HG03280 (cell line): ENCODE measurements around the gene BICD1.
A peak's percentile ranks its signal among the peaks of the same experiment; 100 is the strongest.

ENCODE experiments used
- ATAC-seq: cut with Tn5 transposase; IDR thresholded peaks from one replicate; pipeline ENCODE4 v1.9.1; 2021; ENCODE audit warnings: mild to moderate bottlenecking, moderate library complexity; ENCODE audit not compliant: unreplicated experiment

The BICD1 gene

DNA sequence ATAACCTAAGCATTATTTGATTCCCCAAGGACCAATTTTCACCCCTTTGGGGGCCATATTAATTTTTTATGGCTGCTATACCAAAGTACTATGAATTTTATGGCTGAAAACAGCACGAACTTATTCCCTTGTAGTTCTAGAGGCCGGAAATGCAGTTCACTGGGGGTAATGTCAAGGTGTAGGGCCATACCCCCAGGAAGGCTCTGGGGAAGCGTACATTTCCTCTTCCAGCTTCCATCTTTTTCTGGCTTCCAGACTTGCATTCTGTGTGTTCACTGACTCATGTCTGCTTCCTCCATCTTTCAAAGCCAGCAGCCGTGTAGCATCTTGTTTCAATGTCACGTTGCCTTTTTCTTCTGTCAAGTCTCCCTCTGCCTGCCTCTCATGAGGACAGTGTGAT is 133.5 kb downstream of the BICD1 start:
- ATAC-seq, result no peak

DNA sequence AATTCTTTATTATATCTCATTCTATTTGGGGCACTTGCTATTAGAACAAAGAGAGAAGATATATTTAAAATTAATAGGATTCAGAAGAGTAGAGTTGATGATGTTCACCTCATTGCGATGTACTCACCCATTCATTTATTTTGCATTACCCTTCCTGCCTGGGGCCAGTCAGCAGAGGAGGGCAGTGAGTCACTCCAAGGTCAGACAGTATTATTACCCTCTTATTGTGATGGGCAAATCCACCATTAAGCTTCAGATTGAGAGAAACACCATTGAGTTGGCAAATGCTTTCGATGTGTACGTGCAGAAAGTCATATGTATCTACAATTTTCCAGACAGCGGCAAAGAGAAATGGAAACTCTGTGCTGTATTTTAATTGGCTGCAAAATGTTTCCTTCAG is 134.2 kb downstream of the BICD1 start:
- no peak for ATAC-seq

DNA sequence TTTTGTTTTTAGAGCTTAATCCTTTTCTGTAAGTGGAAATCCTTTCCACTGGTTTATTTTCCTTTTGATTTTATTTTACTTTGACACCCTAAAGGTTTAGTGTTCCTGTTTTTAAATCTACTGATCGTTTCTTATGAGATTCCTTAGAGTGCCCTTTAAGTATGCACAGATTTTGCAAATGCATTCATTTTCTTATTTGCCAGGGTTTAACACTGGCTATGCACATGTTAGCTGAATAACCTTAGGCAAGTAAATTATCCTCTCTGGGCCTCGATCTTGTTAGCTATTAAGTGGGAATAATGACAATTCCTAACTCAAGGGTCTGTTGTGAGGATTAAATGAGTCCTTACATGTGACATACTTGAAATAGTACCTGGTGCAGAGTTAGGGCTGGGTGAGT is 136.0 kb downstream of the BICD1 start:
- ATAC-seq, result no peak

DNA sequence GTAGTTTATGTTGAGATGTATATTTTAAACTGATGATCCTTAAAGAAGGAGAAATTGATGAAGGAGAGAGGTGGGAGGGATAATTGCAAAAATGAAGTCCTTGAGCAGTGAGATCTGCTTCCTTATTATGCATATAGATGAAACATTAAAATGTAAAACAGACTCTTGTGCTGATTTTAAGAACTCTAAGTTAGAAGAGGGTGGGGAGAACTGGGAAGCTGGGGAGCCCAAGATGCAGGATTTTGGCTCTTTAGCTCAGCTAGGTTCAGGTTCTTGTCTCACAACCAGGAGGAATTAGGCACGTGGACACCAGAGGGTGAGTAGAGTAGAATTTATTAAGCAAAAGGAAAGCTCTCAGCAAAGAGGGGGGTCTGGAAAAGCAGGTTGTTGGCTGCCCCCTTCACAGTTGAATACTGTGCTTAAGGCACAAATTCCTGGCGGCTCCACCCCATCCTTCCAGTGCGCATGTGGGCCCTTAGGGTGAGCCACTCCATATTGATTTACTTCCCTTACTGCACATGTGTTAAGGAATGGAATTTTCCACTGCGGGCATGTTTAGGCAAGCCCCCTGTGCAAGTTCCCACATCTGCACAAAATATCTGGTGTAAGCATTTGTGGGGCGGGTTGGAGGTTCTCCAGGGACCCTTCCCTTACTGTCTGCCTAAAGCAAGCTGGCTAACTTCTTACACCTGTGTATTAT is 141.9 kb downstream of the BICD1 start:
- ATAC-seq, result no peak

DNA sequence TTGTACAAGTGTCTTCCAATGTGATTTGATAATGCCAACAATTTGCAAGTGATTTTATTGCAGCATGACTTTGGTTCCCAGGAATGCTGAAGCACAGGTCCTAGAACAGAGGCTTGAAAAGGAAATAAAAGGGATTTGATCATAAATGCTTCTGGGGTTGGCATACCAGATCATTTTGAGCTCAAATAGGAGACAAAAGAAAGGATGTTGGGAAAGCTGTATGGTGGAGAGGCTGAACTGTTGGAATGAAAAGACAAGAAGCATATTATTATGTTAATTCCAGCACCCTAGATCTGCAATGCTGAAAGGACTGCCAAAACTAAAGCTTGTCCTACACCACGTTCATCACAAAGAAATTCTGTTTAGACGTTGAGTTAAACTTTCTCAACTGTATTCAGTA is 143.1 kb downstream of the BICD1 start:
- no peak for ATAC-seq

DNA sequence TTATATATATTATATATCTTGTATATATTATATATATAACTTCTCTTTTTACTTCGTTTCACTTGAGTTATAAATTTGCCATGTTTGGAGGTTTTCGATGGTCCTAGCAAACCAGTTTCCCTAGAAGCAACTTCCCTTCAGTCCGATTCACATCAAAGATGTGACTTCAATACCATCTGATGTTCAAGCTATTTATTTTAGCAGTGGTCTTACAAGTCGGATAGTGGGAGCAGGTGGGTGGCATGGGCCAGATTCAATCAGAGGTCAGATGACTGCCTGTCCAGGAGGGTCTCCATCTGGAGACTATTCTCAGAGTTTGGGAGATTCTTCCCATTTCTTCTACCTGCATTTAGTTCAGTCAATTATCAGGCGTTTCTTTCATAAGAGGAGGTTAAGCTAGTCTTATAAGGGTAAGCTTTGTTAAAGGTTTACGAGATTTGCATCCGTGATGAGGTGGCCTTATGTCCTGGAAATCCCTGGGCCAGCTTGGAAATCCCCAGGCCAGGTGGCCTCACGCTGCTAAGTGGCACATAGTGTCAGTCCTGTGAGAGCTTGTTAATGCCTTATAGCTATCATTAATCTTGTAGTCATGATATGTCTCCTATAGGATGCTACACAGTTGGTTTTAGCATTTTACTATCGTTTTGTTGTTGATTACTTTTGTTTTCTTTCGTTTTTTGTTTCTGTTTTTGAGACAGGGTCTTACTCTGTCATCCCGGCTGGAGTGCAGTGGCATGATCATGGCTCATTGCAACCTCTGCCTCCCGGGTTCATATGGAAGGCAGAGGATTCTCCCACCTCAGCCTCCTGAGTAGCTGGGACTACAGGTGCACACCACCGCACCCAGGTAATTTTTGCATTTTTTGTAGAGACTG is 145.8 kb downstream of the BICD1 start:
- ATAC-seq, result peak; percentile 74

DNA sequence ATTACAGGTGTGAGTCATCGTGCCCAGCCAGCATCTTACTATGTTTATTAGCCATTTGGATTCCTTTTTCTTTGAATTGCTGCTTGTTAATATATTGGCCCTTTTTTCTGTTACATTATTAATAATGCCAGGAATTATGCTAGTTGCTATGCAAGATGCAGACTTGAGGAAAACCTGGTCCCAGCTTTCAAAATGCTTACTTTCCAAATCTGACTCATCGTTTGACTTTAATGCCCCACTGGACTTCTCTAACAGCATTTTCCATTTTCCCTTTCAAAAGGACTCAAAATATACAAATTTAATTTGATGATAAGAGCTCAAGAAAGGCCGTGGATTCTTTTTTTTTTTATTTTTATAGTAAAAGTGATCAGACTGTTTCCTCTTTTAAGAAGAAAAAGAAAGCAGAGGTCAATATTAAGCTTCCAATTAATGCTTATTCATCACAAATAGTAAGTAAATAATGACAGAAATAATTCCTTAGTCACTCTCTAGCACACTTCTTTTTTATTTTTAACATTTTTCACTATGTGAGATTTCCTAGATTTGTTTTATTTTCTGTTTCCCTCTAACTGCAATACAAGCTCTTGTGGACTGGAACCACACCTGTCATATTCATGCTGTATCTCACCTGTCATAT is 146.6 kb downstream of the BICD1 start:
- ATAC-seq, result no peak

DNA sequence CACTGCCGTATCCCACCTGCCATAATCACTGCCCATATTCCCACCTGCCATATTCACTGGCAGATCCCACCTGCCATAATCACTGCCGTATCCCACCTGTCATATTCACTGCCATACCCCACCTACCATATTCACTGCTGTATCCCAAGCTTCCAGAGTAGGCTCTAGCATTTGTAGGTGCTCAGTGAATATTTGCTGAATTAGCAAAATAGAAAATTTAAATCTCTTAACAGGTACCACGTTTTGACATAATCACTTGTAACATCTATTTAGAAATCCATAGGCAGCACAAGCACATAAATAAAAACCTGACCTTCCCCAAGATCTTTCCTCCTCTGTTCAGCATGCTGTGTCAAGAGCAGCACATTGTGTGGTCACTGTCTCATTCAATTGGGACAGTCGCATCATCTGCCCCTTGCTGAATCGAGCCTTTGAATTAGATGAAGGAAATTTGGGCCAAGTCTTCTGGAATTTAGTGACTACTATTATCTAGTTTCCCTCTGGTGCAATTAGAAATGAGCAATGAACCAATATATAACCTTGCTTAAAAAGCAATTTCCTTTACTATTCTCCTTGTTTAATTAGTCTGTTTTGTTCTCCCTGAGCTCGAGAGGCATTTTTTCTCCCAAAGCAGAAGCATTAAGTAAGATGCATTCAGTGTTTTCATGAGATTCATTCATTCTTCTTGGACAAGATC is 147.8 kb downstream of the BICD1 start:
- no peak for ATAC-seq

DNA sequence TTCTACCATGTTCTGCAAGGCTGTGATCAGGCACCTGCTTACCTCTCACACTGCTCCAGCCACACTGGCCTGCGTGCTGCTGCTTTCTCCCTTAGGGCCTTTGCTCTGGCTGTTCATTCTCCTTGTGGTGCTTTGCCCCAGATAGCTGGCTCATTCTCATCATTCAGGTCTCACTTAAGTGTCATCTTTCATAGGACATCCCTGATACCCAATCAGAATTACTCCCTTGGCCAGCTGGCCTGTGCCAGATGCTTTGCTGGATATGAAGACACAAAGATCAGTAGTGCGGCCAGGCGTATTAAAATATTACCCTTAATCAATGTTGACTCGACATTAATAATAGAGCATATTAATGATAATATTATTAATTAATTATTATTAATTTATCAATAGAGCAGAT is 148.9 kb downstream of the BICD1 start:
- no peak for ATAC-seq

DNA sequence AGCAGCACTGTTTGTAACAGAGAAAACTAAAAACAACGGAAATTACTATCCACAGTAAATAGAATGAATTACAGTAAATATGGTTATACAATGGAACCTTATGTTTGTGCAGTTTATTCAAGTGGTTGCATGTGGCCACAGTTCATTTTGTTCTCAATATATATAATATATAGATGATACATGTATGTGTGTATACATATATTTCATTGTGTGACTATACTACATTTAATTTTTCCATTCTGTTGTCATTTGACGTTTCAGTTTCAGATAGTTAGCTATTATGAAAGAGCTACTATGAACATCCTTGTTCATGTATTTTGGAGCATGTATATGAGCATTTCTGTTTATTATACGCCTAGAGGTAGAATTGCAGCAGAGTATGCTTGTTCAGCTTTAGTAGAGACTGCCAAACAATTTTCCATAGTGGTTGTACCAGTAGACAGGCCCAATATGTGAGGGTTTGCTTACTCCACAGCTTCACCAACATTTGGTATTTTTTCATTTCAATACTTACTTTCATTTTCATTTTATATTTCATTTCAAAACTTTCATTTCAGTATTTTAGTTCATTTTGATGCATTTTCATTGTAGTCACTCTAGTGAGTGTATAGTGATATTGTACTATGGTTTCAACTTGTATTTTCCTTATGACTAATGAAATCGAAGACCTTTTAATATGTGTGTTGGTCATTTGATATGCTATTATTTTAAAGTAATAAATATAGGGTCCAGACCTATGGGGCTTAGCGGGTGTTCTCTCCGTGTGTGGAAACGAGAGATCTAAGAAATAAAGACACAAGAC is 151.2 kb downstream of the BICD1 start:
- no peak for ATAC-seq

DNA sequence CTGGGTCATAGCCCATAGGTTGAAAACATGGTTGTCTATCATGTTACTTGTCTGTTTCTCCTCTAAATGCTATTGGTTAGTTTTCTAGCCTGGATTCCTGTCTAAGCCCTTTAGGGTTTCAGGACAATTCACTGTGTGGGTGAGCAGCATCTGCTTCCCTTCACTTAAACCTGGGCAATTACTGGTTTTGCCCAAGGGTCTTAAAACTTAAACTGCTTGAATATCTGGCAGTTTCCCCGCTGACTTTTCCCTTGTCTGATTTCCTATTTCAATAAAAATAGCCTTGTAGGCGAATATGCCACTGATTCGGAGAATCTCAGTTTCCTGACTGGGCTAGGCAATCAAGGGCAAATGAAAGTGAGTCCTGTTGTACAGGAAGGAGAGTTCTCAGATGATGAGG is 154.0 kb downstream of the BICD1 start:
- no peak for ATAC-seq

DNA sequence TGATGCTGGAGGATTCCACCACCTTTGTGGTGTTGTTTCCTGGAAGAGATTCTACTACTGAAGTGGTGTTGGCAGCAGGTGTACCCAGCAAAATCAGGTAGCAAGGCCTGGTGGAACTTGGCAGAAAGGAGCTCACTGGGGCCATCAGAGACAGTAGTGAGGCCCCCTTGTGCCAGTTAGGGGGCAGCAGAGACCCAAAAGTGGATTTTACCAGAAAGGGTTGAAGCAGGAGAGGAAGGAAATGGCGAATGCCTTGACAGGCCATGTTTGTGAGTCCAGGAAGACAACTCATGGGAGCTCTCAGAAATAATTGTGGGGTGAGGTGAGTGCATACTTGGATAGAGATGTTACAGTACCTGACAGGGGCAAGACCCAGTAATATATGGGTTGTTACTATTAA is 155.0 kb downstream of the BICD1 start:
- ATAC-seq, result no peak

DNA sequence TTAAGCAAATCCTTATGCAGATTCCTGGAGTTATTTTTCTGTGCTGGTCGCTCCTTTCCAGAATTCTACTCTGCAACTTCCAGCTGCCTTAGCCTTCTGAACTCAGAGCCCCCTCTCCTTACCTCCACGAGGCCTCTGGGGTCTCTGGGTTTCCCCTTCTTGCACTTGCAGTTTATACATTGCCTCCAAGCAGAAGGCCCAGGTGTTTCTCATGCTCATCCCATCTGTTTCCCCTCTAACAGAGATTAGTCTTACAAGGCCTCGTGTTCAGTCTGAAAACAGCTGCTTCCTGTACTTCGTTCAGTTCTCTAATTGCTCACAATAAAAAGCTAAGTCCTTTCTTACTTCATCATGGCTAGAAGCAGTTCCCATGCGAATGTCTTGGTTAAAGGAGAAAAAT is 158.3 kb downstream of the BICD1 start:
- peak; percentile 69 for ATAC-seq

DNA sequence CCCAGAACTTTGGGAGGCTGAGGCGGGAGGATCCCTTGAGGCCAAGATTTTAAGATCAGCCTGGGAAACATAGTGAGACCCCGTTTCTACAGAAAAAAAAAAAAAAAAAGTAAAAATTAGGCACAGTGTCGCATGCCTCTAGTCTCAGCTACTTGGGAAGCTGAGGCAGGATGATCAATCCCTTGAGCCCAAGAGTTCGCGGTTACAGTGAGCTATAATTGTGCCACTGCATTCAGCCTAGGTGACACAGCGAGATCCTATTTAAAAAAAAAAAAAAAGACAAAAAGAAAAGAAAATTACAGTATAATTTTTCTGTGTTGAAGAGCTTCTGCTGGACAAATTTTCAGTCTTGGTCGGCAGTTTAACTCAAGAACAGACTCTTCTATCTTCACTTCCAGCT is 158.8 kb downstream of the BICD1 start:
- no peak for ATAC-seq

DNA sequence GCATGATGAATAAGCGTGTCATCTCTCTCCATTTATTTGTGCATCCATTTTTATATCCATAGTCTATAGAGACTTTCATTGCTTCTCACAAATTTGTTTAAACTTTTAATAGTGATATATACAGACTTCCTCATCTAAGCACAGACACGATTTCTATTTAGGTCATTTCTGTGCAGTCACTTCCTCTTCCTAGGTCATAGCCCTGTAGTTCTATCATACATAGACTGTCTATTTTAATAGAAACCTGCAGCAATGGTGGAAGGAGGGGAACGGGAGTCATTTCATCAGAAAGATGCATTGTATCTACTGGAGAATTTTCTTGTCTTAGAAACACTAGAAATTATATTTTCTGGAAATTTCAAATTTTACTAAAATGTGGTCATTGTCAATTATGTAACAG is 159.3 kb downstream of the BICD1 start:
- no peak for ATAC-seq

DNA sequence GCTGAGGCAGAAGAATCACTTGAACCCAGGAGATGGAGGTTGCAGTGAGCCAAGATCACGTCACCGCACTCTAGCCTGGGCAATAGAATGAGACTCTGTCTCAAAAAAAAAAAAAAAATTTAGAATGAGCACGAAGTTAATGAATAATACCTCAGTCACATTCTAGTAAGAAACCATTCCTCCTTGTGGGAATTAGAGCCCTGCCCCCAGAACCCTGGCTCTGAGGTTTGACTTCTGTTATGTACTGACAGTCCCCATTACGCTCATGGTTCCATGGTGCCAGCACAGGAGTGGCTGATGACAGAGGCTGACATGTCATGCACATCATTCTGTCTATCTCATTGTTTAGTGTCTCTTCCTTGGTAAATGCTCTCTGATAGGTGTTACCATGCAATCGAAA is 160.1 kb downstream of the BICD1 start:
- no peak for ATAC-seq

DNA sequence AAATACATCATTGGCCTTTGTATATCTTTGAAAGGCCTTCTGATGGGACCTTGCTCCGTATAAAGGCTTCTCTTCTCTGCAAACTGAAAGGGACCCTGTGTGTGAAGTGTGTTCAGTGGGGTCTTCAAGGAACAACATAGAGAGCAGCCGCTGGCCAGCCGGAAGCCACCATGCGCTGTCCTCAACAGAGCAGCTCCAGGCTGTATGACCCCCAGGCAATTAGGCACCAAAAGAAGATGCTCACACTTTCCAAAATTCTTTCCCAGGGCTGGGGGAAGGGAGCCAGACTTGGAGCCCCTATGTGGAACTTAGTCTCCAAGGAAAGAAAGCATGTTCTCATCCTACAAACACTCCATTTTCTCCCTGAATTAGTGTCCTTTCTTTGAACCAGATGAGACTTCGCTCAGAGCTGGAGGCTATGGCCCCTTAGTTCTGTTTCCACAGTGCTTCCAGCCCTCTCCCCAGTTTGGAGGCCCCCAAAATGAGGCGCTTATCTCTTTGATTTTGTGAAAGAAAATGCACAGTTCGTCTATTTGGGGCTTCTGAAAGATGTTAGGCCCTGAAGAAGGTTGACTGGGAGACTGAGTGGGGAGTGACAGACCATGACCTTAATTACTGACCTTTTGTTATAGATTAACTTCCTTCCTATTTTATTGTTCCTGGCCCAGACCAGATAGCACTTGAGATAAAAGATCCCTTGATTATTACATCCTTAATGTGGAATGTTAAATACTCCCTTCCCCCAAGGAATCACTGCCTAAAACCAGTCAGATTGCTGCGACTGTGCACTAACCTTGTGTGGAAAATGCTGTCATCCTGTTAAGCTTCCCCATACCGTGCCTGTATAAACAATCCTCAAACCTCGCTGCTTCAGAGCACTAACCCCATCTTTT is 164.4 kb downstream of the BICD1 start:
- no peak for ATAC-seq

DNA sequence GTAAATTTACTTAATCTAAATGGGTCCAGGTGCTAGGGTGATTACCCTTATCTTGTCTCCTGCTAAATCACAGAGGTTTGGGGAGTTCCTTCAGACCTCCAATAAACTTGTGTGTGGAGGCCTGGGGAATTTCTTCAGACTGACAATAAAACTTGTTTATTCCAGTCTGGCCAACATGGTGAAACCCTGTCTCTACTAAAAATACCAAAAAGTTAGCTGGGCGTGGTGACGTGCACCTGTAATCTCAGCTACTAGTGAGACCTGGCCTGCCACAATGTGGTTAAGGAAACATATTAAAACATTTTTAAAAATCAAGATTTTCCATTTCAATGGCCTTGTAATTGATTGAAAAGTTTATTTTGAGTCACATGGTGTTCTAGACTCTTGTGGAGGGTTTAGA is 165.8 kb downstream of the BICD1 start:
- no peak for ATAC-seq

DNA sequence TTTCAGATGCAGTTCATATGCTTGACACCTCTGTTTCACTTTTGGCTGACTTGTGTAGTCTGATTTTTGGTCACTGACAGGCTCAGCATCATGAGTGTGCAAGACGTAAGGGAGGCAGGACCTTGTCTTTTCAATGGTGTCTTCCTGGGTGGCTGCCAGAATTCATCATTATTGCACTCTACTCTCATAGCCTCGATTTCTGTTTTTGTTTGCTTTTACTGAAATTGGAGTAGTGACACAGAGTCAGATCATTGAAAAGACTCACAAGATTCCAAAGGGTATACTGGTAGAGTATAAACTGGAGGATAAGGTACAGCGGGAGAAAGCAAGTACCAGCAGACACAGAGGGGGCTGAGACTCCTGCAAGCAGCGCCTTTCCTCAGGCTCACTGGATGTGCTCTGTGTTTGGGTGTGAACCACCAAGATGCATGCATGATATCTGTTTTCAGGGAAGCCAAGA is 166.4 kb downstream of the BICD1 start:
- ATAC-seq, result peak; percentile 56
